ENCODE measurements around the gene FAAP20.

The FAAP20 gene

GRCh38 chr1:2229911-2230731 is 35.5 kb upstream of the FAAP20 start:
- DNase-seq (ENCODE audit: low spot score): no peak

- DNase-seq (ENCODE audit: low spot score): no peak
Measured at GRCh38 chr1:2229037-2229864, 34.7 kb upstream of the FAAP20 start.

- no peak for DNase-seq (ENCODE audit: low spot score)
Measured at GRCh38 chr1:2228694-2229036, 34.1 kb upstream of the FAAP20 start.

GRCh38 chr1:2228157-2228594 is 33.6 kb upstream of the FAAP20 start, which contains the start of gene SKI:
Gene SKI (plus strand): TSS chr1:2228319. CDS start chr1:2228767, 448 bp downstream.
- DNase-seq (ENCODE audit: low spot score): no peak

- peak; percentile 99 for DNase-seq (ENCODE audit: low spot score)
Measured at GRCh38 chr1:2227346-2228156, 33.0 kb upstream of the FAAP20 start.

- peak; percentile 61 for DNase-seq (ENCODE audit: low spot score)
Measured at GRCh38 chr1:2226525-2227345, 32.2 kb upstream of the FAAP20 start.

GRCh38 chr1:2224631-2225428 is 30.3 kb upstream of the FAAP20 start:
- no peak for DNase-seq (ENCODE audit: low spot score)

- no peak for DNase-seq (ENCODE audit: low spot score)
Measured at GRCh38 chr1:2224170-2224584, 29.6 kb upstream of the FAAP20 start.

GRCh38 chr1:2221271-2221670 is 26.7 kb upstream of the FAAP20 start:
- no peak for DNase-seq (ENCODE audit: low spot score)

GRCh38 chr1:2216767-2217058 is 22.1 kb upstream of the FAAP20 start:
- DNase-seq (ENCODE audit: low spot score): no peak

GRCh38 chr1:2215909-2216766 is 21.6 kb upstream of the FAAP20 start:
- DNase-seq (ENCODE audit: low spot score): no peak

- no peak for DNase-seq (ENCODE audit: low spot score)
Measured at GRCh38 chr1:2215329-2215728, 20.8 kb upstream of the FAAP20 start.

- no peak for DNase-seq (ENCODE audit: low spot score)
Measured at GRCh38 chr1:2214541-2215241, 20.1 kb upstream of the FAAP20 start.

GRCh38 chr1:2213576-2214505 is 19.3 kb upstream of the FAAP20 start:
- no peak for DNase-seq (ENCODE audit: low spot score)

GRCh38 chr1:2212532-2213491 is 18.2 kb upstream of the FAAP20 start:
- peak; percentile 87 for DNase-seq (ENCODE audit: low spot score)

GRCh38 chr1:2212274-2212531 is 17.6 kb upstream of the FAAP20 start:
- no peak for DNase-seq (ENCODE audit: low spot score)

- no peak for DNase-seq (ENCODE audit: low spot score)
Measured at GRCh38 chr1:2210786-2211185, 16.2 kb upstream of the FAAP20 start.

Data from iPS-NIHi11 (cell line).